ENCODE measurements around the gene CAMTA1. TPM values are rescaled to one million over a fixed set of nuclear protein-coding genes. Genes with fewer than 3 reads are reported as not detected.

CAMTA1 gene
- total RNA-seq, 2 experiments from 2014 or later: 39.3 to 48.8 TPM

DNA sequence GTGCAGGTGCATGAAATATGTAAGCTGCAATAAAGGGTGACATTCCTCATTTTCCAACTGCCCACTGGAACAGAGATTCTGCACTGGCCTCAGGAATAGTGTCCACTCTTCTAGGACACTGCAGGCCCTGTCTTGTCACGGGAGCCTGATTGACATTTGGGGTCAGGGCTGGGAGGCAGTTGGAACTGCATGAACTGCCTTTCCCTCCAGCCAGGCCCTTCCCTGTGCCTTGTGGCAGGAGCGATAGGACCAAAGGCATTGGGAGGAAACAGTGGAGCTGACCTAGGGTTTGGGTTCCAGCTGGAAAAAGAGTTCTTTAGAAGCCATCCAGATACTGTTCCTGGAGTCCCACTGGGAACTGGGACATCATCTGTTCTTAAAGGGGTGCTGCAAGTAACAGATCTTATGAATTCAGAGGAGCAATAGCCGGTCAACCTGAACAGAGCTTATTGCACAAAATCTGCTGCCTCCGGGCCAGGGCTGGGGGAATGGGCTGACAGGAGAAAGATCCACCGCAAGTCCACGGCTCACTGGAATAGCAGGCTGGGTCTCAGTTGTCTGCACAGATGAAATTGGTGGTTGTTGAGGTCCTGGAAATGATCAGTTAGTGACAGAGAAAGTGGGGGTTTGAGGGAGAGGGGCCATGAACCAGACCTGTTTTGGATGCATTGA, 451.7 kb downstream of the CAMTA1 start:
- Mint-ChIP-seq H3K27ac (no peak overlapping the region), H3K9me3 (no peaks in the 10 kb centered on the region), H3K4me1 (no peaks in the 10 kb centered on the region), H3K4me3 (no peak overlapping the region), H3K36me3 (ENCODE audit: low read depth) (no peaks in the 10 kb centered on the region), H3K27me3 (peaks cover 23% of the 10 kb centered on the region)
- ChIA-PET CTCF (no interaction called here), POLR2A (no interaction called here)
- no peak for DNase-seq

DNA sequence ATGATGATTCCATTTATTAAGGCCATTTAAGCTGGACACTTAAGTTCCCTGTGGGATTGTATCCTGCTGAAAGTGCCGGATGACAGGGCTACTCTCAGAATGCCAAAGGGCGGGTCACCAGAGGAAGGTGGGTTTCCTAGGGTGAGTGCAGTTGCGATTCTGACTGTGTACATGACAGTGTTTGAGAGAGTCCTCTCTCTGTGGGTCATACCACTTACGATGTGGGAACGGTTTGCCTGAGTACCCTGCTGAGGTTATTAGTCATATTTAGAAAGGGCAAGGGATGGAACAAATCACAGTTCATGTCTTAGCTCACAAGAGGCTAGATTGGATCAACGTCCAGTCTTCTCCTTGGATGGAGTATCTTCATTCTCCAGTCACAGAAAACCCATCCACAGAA, 461.9 kb downstream of the CAMTA1 start:
- DNase-seq: no peak

DNA sequence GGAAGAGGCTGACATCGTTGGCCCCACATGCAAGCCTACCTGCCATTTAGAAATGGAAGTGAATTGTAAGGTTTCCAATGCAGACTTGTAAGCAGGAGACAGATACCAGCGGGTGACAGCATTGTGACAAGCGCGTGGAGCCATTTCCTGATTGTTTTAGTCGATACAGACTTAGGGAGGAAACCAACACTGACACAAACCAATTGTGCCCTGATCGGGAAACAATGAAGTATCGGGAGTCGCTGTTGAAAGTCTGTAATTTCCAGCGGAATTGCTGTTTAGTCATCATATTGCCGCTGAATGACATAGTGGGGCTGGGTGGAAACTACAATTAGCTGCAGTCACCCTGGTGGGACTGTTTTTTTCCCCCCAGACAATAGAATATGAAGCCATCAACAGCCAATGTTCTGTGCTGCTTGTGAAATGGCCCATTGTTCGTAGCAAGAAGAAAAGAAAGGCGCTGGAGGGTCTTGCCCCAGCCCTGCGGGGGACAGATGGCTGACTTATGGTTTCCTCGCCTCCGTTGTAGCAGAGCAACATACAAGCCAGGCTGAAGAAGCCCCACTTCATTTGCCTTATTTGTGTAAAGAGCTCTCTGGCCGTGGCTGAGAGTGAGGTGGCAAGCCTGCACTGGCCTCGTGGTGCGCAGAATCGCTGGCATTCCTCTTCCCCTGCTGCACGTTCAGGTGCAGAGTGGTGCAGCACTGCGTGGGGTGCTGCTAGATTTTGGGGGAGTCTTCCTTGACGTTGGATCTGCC, 462.7 kb downstream of the CAMTA1 start:
- DNase-seq: no peak
- ChIA-PET CTCF (no interaction called here), POLR2A (no interaction called here)
- peaks cover 2% of the 10 kb centered on the region for H3K27me3 Mint-ChIP-seq
- H3K36me3 Mint-ChIP-seq (ENCODE audit: low read depth): no peaks in the 10 kb centered on the region
- no peak overlapping the region for H3K27ac Mint-ChIP-seq
- H3K4me1 Mint-ChIP-seq: no peaks in the 10 kb centered on the region
- no peak overlapping the region for H3K4me3 Mint-ChIP-seq
- no peaks in the 10 kb centered on the region for H3K9me3 Mint-ChIP-seq

More for the DNA sequence above, 461.9 kb downstream of the CAMTA1 start:
- H3K4me3 Mint-ChIP-seq: no peak overlapping the region
- ChIA-PET POLR2A (no interaction called here), CTCF (no interaction called here)
- no peak overlapping the region for H3K27ac Mint-ChIP-seq
- no peaks in the 10 kb centered on the region for H3K9me3 Mint-ChIP-seq
- peaks cover 2% of the 10 kb centered on the region for H3K27me3 Mint-ChIP-seq
- H3K4me1 Mint-ChIP-seq: no peaks in the 10 kb centered on the region
- no peaks in the 10 kb centered on the region for H3K36me3 Mint-ChIP-seq (ENCODE audit: low read depth)

DNA sequence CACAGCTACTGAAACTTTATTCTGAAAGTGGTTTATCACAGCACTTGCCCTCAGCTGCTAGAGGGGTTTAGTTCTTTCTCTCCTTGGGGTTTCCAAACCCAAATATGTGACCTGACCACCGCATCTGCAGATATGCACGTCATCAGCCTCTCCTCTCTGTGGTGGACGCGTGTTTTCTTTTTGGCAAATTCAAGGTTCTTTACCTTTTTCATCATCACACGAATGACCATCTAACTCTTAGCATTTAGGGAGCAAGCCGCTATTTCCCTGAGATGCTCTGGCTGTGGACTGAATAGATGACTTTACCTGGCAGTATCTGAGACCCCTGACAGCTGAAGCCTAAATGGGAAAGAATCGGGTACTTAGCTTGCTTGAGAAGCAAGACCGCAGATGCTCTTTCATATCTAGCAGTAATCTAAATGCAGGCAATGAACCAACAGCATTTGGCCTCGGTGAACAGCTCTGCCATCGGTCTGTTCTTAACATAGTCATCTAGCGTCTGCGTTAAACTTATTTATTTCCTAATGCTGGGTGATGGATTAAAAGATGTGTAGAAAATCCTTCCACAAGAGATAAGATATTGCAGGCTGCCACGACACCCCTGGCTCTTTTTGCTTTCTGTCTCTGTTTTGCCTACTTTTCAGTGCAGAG, 463.4 kb downstream of the CAMTA1 start:
- no peaks in the 10 kb centered on the region for H3K9me3 Mint-ChIP-seq
- no peak overlapping the region for H3K4me3 Mint-ChIP-seq
- H3K36me3 Mint-ChIP-seq (ENCODE audit: low read depth): no peaks in the 10 kb centered on the region
- peaks cover 2% of the 10 kb centered on the region for H3K27me3 Mint-ChIP-seq
- no peaks in the 10 kb centered on the region for H3K4me1 Mint-ChIP-seq
- H3K27ac Mint-ChIP-seq: no peak overlapping the region
- ChIA-PET POLR2A (no interaction called here), CTCF (no interaction called here)
- no peak for DNase-seq

DNA sequence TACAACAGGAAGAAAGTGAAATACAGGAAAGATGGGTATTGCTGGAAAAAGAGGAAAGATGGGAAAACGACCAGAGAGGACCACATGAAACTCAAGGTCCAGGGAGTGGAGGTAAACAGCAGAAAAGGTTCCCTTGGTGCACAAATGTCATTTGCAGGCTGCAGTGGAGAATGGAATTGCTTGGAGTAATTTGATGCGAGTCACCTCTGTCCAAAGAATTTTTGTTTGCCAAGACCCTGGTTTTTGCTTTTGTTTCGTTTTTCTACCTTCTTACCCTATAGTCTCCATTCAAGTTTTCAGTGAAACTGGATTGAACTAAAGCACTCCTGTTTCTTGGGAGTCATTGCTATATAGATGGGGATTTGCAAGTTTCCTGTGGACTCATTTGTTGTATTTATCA, 464.3 kb downstream of the CAMTA1 start:
- no peaks in the 10 kb centered on the region for H3K4me1 Mint-ChIP-seq
- no peak overlapping the region for H3K4me3 Mint-ChIP-seq
- peaks cover 2% of the 10 kb centered on the region for H3K27me3 Mint-ChIP-seq
- ChIA-PET CTCF (no interaction called here), POLR2A (no interaction called here)
- H3K36me3 Mint-ChIP-seq (ENCODE audit: low read depth): no peaks in the 10 kb centered on the region
- no peak for DNase-seq
- H3K9me3 Mint-ChIP-seq: no peaks in the 10 kb centered on the region
- no peak overlapping the region for H3K27ac Mint-ChIP-seq

DNA sequence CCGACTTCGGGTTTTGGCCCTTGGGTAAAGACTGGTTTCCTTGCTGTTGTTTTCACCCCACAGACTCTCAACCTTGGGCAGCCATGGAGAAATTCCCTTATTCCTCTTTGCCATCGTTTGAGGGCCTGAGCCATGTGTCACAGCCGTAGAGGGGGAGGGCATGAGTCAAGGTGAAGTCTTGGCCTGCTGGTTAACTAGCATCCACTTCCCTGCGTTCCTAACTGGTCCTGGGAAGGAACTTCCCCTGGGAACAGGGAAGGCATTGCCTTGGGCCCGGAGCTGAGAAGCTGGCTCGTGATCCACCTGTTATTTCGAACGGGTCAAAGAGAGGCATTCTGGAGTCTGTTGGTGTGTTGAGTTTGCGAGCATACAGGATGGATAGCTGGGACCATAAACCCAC, 464.9 kb downstream of the CAMTA1 start:
- DNase-seq: no peak
- Mint-ChIP-seq H3K4me1 (no peaks in the 10 kb centered on the region), H3K27me3 (peaks cover 2% of the 10 kb centered on the region), H3K4me3 (no peak overlapping the region), H3K36me3 (ENCODE audit: low read depth) (no peaks in the 10 kb centered on the region), H3K27ac (no peak overlapping the region), H3K9me3 (no peaks in the 10 kb centered on the region)
- CTCF ChIA-PET: no interaction called here
- POLR2A ChIA-PET: no interaction called here

DNA sequence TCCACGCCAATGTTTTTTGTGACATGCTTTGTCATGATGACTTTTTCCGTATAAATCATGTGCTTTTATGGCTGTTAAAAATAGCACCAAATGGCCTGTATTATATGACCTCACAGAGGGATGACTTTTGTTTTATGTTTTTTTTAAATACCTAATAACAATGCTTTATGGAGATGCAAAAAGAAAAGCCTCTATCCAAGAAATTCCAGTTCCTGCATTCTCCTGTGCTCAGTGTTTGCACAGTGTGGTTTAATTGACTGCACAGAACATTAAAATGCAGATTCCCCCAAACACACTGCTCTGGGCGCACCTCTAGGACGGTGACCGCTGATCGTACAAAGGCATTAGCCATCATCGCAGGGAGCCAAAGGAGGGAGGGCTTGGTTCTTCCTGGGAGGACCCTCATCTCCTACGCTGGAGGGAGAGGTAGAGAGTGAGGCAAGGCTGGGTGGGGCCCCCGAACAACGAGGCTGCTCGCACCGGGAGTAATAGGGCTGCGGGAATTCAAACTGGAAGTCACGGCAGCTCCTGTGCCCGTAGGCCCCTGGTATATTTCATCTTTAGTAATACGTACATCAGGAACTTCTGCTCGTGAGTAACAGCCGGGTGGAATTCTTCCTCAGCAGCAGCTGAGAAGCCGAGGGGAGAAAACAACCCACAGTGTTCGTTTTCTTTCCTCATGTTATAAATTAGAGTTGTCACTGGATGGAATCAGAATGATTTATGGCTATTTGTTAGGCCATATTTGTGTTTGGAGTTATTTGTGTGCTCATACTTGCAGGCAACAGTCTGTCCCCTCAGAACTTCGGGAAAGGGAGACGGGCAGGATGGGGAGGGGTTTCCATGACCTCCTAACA, 465.6 kb downstream of the CAMTA1 start:
- POLR2A ChIA-PET: no interaction called here
- Mint-ChIP-seq H3K4me3 (no peak overlapping the region), H3K27ac (no peak overlapping the region), H3K27me3 (peaks cover 2% of the 10 kb centered on the region), H3K9me3 (no peaks in the 10 kb centered on the region), H3K36me3 (ENCODE audit: low read depth) (no peaks in the 10 kb centered on the region), H3K4me1 (no peaks in the 10 kb centered on the region)
- CTCF ChIA-PET: interaction anchor here (0.5 kb wide), 1 partner anchor 500 kb away, joined by 4 read pairs; no protein-coding TSS in a partner anchor
- DNase-seq: no peak

DNA sequence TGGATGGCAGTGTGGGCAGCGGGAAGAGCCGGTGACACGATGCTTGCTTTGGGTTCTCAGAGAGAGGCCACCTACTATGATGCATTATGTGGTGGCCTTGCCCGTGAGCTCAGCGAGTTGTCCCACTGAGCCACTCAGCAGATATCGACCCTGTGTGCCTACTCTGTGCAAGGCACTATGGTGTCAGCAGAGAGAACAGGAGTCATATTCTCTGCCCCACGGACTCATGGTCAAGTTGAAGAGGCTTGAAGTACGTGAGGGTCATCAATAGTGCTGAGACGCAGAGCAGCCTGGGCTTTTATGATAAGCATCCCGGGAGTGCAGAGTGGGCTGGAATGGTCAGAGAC, 466.2 kb downstream of the CAMTA1 start:
- Mint-ChIP-seq H3K27ac (no peak overlapping the region), H3K4me1 (no peaks in the 10 kb centered on the region), H3K27me3 (peaks cover 2% of the 10 kb centered on the region), H3K4me3 (no peak overlapping the region), H3K36me3 (ENCODE audit: low read depth) (no peaks in the 10 kb centered on the region), H3K9me3 (no peaks in the 10 kb centered on the region)
- CTCF ChIA-PET: interaction anchor here (0.5 kb wide), 1 partner anchor 501 kb away, joined by 4 read pairs; no protein-coding TSS in a partner anchor
- POLR2A ChIA-PET: no interaction called here
- no peak for DNase-seq

DNA sequence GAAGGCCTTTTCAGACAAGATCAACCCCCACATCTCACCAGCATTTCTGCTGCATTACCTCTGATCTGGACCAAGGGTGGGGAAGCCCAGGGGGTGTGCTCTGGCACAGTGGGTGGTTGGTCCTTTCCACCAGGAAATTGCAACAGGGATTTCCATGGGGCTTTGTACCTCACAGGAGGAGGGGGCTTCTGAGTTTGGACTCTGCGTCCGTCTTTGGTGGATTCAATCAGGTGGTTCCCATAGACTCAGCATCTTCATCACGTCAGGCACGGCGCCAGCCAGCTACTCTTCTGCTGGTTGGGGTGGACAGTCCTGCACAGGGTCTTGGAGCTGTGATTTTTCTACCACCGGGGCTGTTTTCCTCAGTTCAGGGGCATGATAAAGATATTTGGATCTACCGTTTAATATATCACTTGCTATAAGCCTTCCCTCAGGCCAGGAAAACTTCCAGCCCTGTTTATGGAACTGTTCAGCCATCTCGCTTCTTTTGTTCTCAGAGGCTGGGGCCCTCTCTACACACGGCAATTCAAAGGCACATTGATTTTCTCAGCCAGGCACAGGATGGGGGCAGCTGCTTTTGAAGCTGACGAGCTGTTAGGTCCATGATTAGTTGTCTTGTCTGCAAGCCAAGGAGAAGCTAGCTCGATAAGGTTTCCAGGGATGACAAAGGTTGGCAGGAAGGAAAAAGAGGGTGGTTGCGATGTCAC, 467.3 kb downstream of the CAMTA1 start:
- Mint-ChIP-seq H3K9me3 (no peaks in the 10 kb centered on the region), H3K36me3 (ENCODE audit: low read depth) (no peaks in the 10 kb centered on the region), H3K27me3 (peaks cover 2% of the 10 kb centered on the region), H3K4me1 (no peaks in the 10 kb centered on the region), H3K27ac (no peak overlapping the region), H3K4me3 (no peak overlapping the region)
- no peak for DNase-seq
- POLR2A ChIA-PET: no interaction called here
- CTCF ChIA-PET: no interaction called here

DNA sequence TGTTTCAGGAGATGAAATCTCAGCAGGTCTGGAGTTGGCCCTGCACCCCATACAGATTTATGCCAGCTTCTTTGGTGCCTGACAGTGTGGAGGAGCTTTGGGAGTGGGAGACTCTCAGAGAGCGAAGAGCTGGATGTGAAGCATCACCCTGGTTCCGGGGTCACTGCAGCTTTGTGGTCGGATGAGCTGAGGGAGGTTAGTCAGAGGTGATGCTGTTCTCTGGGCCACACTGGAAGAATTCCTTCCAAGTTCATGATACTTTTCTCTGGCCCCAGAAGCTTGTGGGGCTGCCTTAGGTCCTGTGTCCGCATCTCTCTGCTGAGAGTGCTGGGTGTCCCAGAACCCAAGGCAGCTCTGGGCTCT, 467.8 kb downstream of the CAMTA1 start:
- H3K9me3 Mint-ChIP-seq: no peaks in the 10 kb centered on the region
- ChIA-PET CTCF (no interaction called here), POLR2A (no interaction called here)

DNA sequence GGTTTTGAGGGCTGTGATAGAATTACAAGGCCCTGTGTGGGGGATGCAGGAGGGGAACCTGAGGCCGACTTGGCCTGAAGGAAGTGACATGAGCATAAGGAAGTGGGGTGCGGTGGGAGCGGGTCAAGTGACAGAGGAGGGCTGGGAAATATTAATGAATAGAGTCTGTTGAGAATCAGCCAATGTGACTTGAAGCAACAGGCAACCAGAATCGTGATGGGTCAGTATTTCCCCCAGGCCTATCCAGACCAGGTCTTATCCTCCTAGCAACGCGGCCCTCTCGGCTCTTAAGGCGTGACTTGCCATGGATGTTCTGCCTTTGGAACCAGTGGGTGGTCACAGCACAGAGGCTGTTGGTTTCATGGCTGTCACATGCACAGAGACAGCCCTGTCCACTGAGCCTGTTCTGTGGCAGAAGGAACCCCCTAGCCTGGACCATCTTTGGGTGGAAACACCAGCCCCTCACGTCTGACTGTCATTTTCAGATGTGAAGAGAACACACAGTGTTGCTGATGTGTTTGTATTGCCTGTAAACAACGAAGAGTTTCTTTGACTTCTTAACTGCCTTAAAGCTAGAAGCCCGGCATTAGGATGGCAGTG, 468.8 kb downstream of the CAMTA1 start:
- H3K9me3 Mint-ChIP-seq: no peaks in the 10 kb centered on the region
- H3K4me1 Mint-ChIP-seq: no peaks in the 10 kb centered on the region
- ChIA-PET CTCF (no interaction called here), POLR2A (no interaction called here)
- H3K36me3 Mint-ChIP-seq (ENCODE audit: low read depth): no peaks in the 10 kb centered on the region
- H3K4me3 Mint-ChIP-seq: no peak overlapping the region
- no peak for DNase-seq
- H3K27me3 Mint-ChIP-seq: no peaks in the 10 kb centered on the region
- H3K27ac Mint-ChIP-seq: no peak overlapping the region

More for the DNA sequence above, 467.8 kb downstream of the CAMTA1 start:
- Mint-ChIP-seq H3K4me3 (no peak overlapping the region), H3K27ac (no peak overlapping the region), H3K27me3 (peaks cover 2% of the 10 kb centered on the region), H3K36me3 (ENCODE audit: low read depth) (no peaks in the 10 kb centered on the region), H3K4me1 (no peaks in the 10 kb centered on the region)
- DNase-seq: no peak

DNA sequence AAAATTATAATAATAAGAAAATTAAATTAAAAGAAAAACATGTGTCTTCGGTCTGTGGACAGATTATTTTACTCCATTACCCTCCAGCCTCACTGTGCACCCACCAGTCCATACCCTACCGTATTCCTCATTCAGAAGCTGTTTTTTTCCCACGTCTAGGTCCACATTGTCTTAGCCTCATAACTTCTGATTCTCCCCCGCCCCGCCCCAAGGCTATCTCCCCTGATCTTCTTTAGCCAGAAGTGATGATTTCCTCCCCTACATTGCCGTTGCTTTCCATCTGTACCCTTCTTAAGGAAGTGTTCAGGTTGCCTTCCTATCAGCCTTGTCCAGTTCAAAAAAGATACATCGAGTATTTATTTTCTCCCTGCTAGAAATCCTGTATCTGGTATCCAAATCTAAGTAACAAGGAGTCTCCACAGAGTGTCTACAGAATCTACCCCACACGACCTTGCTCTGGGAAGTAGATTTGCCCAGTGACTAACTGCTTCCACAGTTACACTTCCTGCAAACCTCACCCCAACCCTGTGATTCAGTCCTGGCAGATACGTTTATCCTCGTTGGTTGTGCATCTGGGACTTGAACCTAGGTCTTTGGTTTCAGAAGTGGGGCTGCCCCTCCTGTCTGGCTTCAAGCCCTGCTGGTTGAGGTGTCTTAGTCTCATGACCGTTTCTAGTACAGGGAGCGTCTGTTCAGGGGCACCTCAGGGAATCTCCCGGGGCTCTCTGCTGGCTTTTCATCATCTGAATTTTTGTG, 470.2 kb downstream of the CAMTA1 start:
- no peak overlapping the region for H3K4me3 Mint-ChIP-seq
- DNase-seq: no peak
- POLR2A ChIA-PET: no interaction called here
- no peaks in the 10 kb centered on the region for H3K36me3 Mint-ChIP-seq (ENCODE audit: low read depth)
- H3K27me3 Mint-ChIP-seq: no peaks in the 10 kb centered on the region
- H3K9me3 Mint-ChIP-seq: no peaks in the 10 kb centered on the region
- CTCF ChIA-PET: no interaction called here
- no peaks in the 10 kb centered on the region for H3K4me1 Mint-ChIP-seq
- no peak overlapping the region for H3K27ac Mint-ChIP-seq
